ENCODE measurements around the gene TMTC3. TPM values are rescaled to one million over a fixed set of nuclear protein-coding genes. Genes with fewer than 3 reads are reported as not detected.
"Not testable (repeated sequence)": the region's sequence is repeated elsewhere in the genome, so short reads cannot be mapped to it uniquely, and the experiment has no call there.

The TMTC3 gene
- polyA plus RNA-seq (2013, experiment 1 of 2; ENCODE audit: insufficient read length): 22.3 TPM
- 18.5 TPM for polyA plus RNA-seq (2013, experiment 2 of 2; ENCODE audit: insufficient read length)

DNA sequence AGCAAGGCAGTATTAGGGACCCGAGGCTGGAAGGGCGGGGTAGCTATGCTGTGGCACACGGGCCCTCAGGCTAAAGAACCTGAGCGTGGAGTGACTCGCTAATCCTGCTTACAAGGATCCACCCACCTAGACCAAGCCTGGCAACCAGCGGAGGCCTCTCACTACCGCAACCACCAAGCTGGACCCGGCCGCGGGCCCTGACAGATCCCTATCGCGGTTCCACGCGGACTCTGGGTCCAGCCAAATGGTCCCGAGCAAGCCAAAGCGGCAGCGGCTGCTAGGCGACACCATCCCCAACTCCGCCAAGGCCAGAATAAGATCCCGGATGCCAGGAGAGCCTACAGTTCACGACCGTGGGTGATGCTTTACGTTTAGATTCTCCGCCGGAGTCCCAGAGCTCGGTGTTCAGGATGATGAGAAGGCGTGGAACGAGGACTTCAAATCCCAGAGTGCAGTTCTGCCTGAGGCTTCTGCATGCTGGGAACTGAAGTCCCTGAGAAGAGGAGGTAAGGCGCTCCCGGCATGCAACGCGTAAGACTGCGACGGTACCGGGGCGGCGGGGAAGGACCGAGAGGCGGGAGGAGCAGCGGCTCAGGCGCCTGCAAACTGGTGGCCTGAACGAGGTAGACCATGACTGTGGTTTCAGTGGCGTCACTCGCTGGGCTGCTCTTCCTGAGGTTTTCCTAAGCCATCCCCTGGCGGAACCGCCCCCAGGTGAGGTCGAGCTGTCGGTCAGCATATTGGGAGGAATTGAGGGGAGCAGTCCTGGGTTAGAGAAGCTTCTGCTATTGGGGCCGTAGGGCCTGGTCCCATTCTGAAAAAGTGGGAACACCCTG lies at the start of gene TMTC3, which contains the start of gene CEP290:
Gene TMTC3, plus strand, starts transcription at position 534 of the 836 bp plus-strand sequence. CDS start 6,009 bp downstream, outside the sequence.
Gene CEP290, minus strand, starts transcription at position 315 of the 836 bp plus-strand sequence. CDS start 781 bp downstream, outside the sequence.
- DNase-seq: peak; percentile 100

DNA sequence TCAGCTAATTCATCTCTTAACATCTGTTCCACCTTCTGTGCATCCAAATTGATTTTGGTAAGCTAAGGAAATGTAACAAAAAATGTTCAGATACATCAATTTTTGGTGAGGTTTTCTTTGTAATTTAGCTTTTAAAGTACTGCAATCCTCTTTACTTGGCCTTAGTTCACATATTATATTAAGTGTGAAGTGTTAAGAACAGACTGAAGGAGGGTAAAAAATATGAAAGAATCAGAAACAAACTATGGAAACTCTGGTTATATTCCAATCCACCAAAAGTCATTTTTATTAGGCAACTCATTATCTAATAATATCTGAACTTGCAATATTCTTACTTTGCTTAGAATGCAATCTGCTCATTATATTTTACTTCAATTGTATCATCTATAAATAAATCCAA lies 49.3 kb upstream of the TMTC3 start:
- no peak for DNase-seq

DNA sequence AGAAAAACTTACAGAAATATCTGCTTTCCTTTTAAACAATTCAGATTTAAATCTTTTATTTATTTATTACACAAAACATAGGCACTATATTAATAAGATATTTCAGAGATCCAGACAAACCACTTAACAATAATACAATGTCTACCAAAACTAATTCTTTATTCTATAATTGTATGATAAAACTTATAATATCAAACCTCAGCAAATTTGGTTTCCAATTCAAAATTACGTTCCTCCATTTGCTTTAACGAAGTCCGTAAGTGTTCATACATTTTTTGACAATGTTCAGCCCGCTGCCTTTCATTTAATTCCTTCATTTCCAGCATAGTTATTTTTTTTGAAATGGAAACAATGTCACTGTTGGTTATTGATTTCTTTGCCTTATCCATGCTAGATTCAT lies 48.5 kb upstream of the TMTC3 start:
- DNase-seq: no peak

DNA sequence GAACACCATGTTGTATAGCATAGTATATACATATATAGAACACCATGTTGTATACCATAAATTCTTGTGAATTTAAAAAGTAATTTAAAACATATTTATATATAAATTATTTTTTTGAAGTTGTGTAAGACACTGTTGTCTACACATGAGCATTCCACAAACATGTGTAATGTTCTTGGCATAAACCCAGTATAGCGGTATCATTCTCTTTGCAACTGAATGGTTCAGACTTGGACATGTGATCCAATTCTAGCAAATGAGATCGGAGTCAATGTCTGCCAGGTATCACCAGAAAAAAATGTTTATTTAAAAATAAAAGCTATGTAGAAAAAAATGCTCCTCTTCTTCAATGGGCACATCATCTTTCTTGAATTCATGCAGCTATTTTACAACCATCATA lies 34.1 kb upstream of the TMTC3 start:
- DNase-seq: peak; percentile 27

- DNase-seq: peak; percentile 54
These were observed 30.9 kb upstream of the TMTC3 start for GRCh38 chr12:88111074-88111652.

- peak; percentile 37 for DNase-seq
These were observed 28.2 kb upstream of the TMTC3 start for GRCh38 chr12:88113871-88114270.

GRCh38 chr12:88122666-88123065 lies 19.4 kb upstream of the TMTC3 start:
- DNase-seq: no peak

- DNase-seq: no peak
These were observed 15.0 kb upstream of the TMTC3 start for GRCh38 chr12:88127099-88127498.

- DNase-seq: no peak
These were observed 14.3 kb upstream of the TMTC3 start for GRCh38 chr12:88127855-88128254.

DNA sequence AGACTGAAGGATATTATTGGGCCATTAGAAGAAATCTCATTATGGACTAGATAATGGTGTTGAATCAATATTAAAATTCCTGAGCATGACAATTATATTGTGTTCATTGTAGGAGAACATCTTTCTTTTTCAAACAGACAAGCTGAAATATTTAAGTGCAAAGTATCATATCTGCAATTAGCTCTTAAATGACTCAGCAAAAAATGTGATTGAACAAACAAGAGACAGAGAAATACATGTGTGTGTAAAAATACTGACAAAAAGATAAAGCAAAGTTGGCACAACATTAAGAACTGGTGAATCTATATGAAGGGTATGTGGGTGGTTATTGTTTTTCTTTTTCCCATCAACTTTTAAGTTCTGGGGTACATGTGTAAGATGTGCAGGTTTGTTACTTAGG lies 9.7 kb upstream of the TMTC3 start:
- DNase-seq: peak; percentile 3

DNA sequence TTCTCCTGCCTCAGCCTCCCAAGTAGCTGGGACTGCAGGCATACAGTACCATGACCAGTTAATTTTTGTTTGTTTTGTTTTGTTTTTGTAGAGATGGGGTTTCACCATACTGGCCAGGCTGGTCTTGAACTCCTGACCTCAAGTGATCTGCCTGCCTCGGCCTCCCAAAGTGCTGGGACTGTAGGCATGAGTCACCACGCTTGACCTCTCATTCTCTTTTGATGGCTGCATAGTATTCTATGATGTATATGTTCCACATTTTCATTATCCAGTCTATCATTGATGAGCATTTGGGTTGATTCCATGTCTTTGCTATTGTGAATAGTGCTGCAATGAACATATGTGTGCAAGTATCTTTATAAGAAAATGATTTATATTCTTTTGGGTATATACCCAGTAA lies 8.9 kb upstream of the TMTC3 start:
- DNase-seq: not testable (repeated sequence)

DNA sequence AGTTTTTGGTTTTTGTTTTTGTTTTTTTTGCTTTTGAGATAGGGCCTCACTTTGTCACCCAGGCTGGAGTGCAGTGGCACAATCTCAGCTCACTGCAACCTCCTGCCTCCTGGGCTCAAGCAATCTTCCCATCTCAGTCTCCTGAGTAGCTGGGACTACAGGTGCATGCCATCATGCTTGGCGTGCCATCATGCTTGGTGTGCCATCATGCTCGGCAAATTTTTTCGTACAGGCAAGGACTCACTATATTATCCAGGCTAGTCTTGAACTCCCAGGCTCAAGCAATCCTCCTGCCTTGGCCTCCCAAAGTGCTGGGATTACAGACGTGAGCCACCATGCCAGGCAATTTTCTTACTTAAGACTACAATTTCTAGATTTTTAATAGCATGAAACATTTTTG lies 2.4 kb upstream of the TMTC3 start:
- DNase-seq: not testable (repeated sequence)

- DNase-seq: no peak
These were observed 708 bp upstream of the TMTC3 start for GRCh38 chr12:88141425-88141773.

DNA sequence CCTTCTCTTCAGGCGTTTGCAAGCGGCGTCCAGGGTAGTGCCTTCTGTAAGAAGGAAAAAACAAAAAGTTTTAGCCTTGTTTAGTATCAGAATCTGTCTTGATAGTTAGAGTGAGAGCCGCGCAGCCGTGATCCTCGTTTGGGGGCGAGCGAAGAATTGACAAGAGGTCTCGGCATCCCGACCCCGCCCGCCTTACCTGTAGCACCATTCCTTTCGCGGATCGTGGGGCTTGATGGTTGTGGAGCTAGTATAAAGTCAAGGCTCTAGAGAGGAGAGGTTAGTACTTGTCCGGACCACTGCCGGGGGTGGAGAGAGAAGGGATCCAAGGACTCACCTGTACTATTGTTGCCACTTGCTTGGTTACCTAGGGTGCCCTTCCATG lies 494 bp downstream of the TMTC3 start:
- DNase-seq: peak; percentile 4

DNA sequence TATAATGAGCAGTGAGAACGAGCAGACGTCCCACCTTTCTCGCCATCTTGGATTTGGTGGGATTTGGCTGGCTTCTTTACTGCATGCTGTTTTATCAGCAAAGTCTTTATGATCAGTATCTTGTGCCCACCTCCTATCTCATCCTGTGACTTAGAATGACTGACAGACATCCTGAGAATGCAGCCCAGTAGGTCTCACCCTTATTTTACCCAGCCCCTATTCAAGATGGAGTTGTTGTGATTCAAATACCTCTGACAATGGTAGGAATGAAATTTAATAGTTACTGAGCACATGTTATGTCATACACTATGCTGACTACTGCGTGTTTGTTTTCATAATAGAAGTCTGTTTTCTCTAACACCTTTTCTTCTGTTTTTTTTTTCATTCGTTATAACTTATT lies 1.9 kb downstream of the TMTC3 start:
- DNase-seq: no peak

- no peak for DNase-seq
These were observed 2.7 kb downstream of the TMTC3 start for GRCh38 chr12:88144546-88145468.

GRCh38 chr12:88145567-88146505 lies 3.7 kb downstream of the TMTC3 start:
- DNase-seq: no peak

- DNase-seq: no peak
These were observed 8.0 kb downstream of the TMTC3 start for GRCh38 chr12:88150063-88150462.

DNA sequence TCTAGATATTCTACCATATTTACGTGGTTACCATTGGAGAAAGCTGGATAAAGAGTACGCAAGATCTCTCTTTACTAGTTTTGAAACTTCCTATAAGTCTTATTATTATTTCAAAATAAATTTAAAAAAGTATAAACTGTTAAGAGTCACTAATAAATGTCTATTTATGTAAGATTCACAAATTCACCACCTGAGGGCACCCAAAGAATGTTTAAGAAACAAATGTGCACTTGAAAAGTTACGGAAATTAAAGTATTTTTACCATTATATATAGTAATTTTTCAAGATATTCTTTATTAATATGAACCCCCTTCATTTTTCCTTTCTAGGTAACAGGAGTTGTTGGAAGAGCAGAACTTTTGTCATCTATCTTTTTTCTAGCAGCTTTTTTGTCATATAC lies 11.9 kb downstream of the TMTC3 start:
- peak; percentile 56 for DNase-seq

- DNase-seq: no peak
These were observed 14.1 kb downstream of the TMTC3 start for GRCh38 chr12:88156075-88156654.

GRCh38 chr12:88163371-88163770 lies 21.3 kb downstream of the TMTC3 start:
- peak; percentile 38 for DNase-seq
